Left lung (tissue), 14 donors: Measurements from ENCODE around the gene OR2A5. TPM values are rescaled to one million over a fixed set of nuclear protein-coding genes. Genes with fewer than 3 reads are reported as not detected.

Experiments
- ATAC-seq: fragments of 200-7000 bp; cut with Tn5 transposase; one replicate; pipeline ENCODE4 v1.9.1; 2020; ENCODE audit warnings: moderate library complexity
- DNase-seq, 4 donors: peaks; one replicate each; pipeline ENCODE4 v3.0.0-alpha.2; 2013 to 2020
- H3K27ac ChIP-seq, 2 donors: fragments of 200-600 bp; sonication (generic) in 1 of 2; one replicate each; pipeline versions ENCODE4 v1.5.0 to v1.8.0; 2020 to 2021
- H3K27me3 ChIP-seq, 2 donors: fragments of 200-600 bp; sonication (generic) in 1 of 2; one replicate each; pipeline versions ENCODE4 v1.5.0 to v1.8.0; 2020 to 2021
- H3K36me3 ChIP-seq, 2 donors: fragments of 200-600 bp; sonication (generic) in 1 of 2; one replicate each; pipeline versions ENCODE4 v1.5.0 to v1.8.0; 2020 to 2021
- H3K4me1 ChIP-seq, 2 donors: fragments of 200-600 bp; one replicate each; pipeline ENCODE4 v1.8.0; 2021
- H3K4me3 ChIP-seq, 2 donors: fragments of 200-600 bp; sonication (generic) in 1 of 2; one replicate each; pipeline versions ENCODE4 v1.5.0 to v1.8.0; 2020 to 2021; ENCODE audit warnings: mild to moderate bottlenecking in 1 of 2
- H3K9me3 ChIP-seq, 2 donors: fragments of 200-600 bp; sonication (generic) in 1 of 2; one replicate each; pipeline versions ENCODE4 v1.5.0 to v1.8.0; 2020 to 2021
- CTCF ChIP-seq, 2 donors: fragments of 200-600 bp; sonication (generic) in 1 of 2; IDR thresholded peaks; one replicate each; pipeline versions ENCODE4 v1.5.0 to v1.8.0; 2021; ENCODE audit warnings: antibody characterized with exemption in 2 of 2
- intact Hi-C, 2 donors: fragments of 100-400 bp; cut with DNase I; formaldehyde crosslinking; loops; one replicate each; pipeline versions ENCODE4 v1.11.2 to v1.14.2; 2022
- long read RNA-seq, 12 donors: library from polyadenylated mRNA in 2 of 12; unstranded in 2 of 12; transcript quantifications; one replicate each; pipeline ENCODE4 v2.0.0 and lab custom pipeline, GENCODE V29; 2019 to 2026
- polyA plus RNA-seq, 6 donors: library from polyadenylated mRNA; unstranded; fragments of 120-200 nt; gene quantifications; one replicate each; pipeline ENCODE4 v1.2.1, GENCODE V29; 2013; ENCODE audit not compliant: insufficient read length in 6 of 6
- total RNA-seq, 2 donors: library from RNA; stranded (reverse); fragmentation: NEBNext Ultra II Directional; extraction: Animal tissue kit (Norgen Biotek cat#: 25700); gene quantifications; one replicate each; pipeline ENCODE4 v1.2.1, GENCODE V29; 2021
- donor health status: DM: no; HTN: yes; CAD: no.
- donor health status: DM: no; HTN: no; CAD: no.

OR2A5 gene, protein sequence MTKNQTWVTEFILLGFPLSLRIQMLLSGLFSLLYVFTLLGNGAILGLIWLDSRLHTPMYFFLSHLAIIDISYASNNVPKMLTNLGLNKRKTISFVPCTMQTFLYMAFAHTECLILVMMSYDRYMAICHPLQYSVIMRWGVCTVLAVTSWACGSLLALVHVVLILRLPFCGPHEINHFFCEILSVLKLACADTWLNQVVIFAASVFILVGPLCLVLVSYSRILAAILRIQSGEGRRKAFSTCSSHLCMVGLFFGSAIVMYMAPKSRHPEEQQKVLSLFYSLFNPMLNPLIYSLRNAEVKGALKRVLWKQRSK
- total RNA-seq (not detected), polyA plus RNA-seq (under 1 TPM; 0.06 to 0.28 (median 0.15) TPM)
- long read RNA-seq, donor 1: 0 reads
- long read RNA-seq, donor 2: 0 reads
- long read RNA-seq, donor 3: 0 reads
- long read RNA-seq, donor 4: 0 reads
- long read RNA-seq, donor 5: 0 reads
- long read RNA-seq, donor 6: 0 reads
- long read RNA-seq, donor 7: 0 reads
- long read RNA-seq, donor 8: 0 reads
- long read RNA-seq, donor 9: 0 reads
- long read RNA-seq, donor 10: 0 reads
- long read RNA-seq, donor 11: 0 reads
- long read RNA-seq, donor 12: 0 reads

GRCh38 chr7:144048648-144049047 lies at the start of gene OR2A5:
Gene OR2A5, plus strand, starts transcription at chr7:144048948. Its CDS starts 1,454 bp downstream, at chr7:144050402.
- intact Hi-C loops: no loop called here
- DNase-seq: no peak

GRCh38 chr7:144000020-144000419 lies 48.7 kb upstream of the OR2A5 start, which contains the start of gene OR6B1:
Gene OR6B1, plus strand, starts transcription at chr7:144000320. Its CDS starts 3,677 bp downstream, at chr7:144003997.
- H3K9me3 ChIP-seq: no peaks in the 10 kb centered on the region
- ATAC-seq (no peak), DNase-seq (no peak)
- intact Hi-C loops: no loop called here
- H3K4me3 ChIP-seq: no peak within 1 kb of the TSS
- no peaks in the 10 kb centered on the region for H3K27me3 ChIP-seq
- TF ChIP-seq CTCF (IDR thresholded peaks at IDR 0.05): no peak
- no peaks in the 10 kb centered on the region for H3K4me1 ChIP-seq
- no peak within 1 kb of the TSS for H3K27ac ChIP-seq
- H3K36me3 ChIP-seq: no peaks in the 10 kb centered on the region

More at GRCh38 chr7:144048648-144049047, at the start of gene OR2A5:
- no peak within 1 kb of the TSS for H3K27ac ChIP-seq
- no peaks in the 10 kb centered on the region for H3K27me3 ChIP-seq
- H3K4me3 ChIP-seq: no peak within 1 kb of the TSS
- TF ChIP-seq CTCF (IDR thresholded peaks at IDR 0.05): no peak
- no peaks in the 10 kb centered on the region for H3K4me1 ChIP-seq
- no peak for ATAC-seq
- no peaks in the 10 kb centered on the region for H3K9me3 ChIP-seq
- H3K36me3 ChIP-seq: no peaks in the 10 kb centered on the region

- Histone ChIP-seq H3K27ac (no peak overlapping the region), H3K9me3 (no peaks in the 10 kb centered on the region), H3K4me3 (no peak overlapping the region), H3K36me3 (no peaks in the 10 kb centered on the region), H3K4me1 (no peaks in the 10 kb centered on the region), H3K27me3 (no peaks in the 10 kb centered on the region)
- TF ChIP-seq CTCF (IDR thresholded peaks at IDR 0.05): no peak
- intact Hi-C loops: no loop called here
- DNase-seq (no peak), ATAC-seq (no peak)
These were observed 47.2 kb upstream of the OR2A5 start for GRCh38 chr7:144001543-144001942.

GRCh38 chr7:144004703-144005102 lies 44.0 kb upstream of the OR2A5 start:
- ATAC-seq (no peak), DNase-seq (no peak)
- intact Hi-C loops: no loop called here
- H3K27ac ChIP-seq: no peak overlapping the region
- no peaks in the 10 kb centered on the region for H3K4me1 ChIP-seq
- H3K9me3 ChIP-seq: peaks cover 0 to 6% of the 10 kb centered on the region in 2 donors
- H3K4me3 ChIP-seq: no peak overlapping the region
- no peaks in the 10 kb centered on the region for H3K36me3 ChIP-seq
- no peak for TF ChIP-seq CTCF (IDR thresholded peaks at IDR 0.05)
- H3K27me3 ChIP-seq: no peaks in the 10 kb centered on the region

DNA sequence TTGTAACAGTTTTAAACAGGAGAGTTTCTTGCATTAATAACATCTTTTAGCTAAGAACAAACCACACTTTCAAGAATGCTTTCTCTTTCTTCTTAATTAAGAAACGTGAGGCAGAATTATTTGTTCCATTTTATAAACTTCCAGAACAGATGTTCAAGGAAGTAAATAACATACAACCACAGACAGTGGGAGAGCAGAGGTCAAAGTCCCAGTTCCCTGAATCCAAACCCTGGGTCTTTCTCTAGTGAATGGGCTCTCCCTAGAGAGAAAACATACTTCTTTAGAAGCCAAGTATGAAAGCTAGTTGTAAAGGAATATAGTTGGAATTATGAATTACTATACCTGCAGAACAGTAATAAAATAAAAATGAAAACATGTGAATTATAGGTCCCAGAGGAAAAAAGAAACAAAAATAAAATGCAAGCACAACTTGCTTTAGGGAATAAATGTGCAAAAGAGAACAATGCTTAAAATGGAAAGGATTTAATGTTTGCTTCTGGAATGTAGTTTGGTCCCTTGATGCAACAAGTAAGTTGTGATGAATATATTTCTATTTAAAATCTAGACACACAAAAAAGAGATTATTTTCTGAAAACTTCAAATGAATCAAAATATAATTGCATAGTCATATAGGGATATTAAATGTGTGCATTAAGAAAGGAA lies 42.6 kb upstream of the OR2A5 start:
- no peak for TF ChIP-seq CTCF (IDR thresholded peaks at IDR 0.05)
- Histone ChIP-seq H3K27ac (no peak overlapping the region), H3K9me3 (peaks cover 0 to 15% of the 10 kb centered on the region in 2 donors), H3K4me3 (no peak overlapping the region), H3K4me1 (no peaks in the 10 kb centered on the region), H3K27me3 (no peaks in the 10 kb centered on the region), H3K36me3 (no peaks in the 10 kb centered on the region)
- DNase-seq (no peak), ATAC-seq (no peak)
- intact Hi-C loops: no loop called here
